ENCODE data around the gene HDAC9.

Gene HDAC9

GRCh38 chr7:18552943-18553604 lies 57.5 kb downstream of the HDAC9 start:
- in situ Hi-C loops (cut with MboI; ENCODE audit: low sequenced_read_pairs): no loop called here

- in situ Hi-C loops (cut with MboI; ENCODE audit: low sequenced_read_pairs): no loop called here
Measured at GRCh38 chr7:18553605-18554003, 58.1 kb downstream of the HDAC9 start.

GRCh38 chr7:18555120-18555519 lies 59.6 kb downstream of the HDAC9 start:
- in situ Hi-C loops (cut with MboI; ENCODE audit: low sequenced_read_pairs): no loop called here

DNA sequence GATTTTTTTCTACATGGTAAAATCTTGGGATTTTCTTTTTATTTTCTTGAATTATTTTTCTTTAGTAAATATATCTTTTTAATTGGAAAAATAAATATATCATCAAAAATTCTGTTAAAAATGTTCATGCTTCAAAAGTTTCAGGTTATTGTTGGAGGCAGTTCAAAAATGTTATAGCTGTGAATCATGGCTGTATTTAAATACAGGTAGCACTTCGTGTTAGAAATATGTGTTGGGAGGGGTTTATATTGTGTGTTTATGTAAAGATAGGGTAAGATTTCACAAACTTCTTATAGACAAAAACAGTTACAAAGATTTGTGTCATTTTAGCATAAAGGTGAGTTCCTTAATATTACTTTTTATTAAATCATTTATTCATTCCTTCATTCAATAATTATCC lies 60.4 kb downstream of the HDAC9 start:
- in situ Hi-C loops (cut with MboI; ENCODE audit: low sequenced_read_pairs): no loop called here

GRCh38 chr7:18558503-18558902 lies 63.0 kb downstream of the HDAC9 start:
- in situ Hi-C loops (cut with MboI; ENCODE audit: low sequenced_read_pairs): no loop called here

- in situ Hi-C loops (cut with MboI; ENCODE audit: low sequenced_read_pairs): no loop called here
Measured at GRCh38 chr7:18558910-18559309, 63.4 kb downstream of the HDAC9 start.

GRCh38 chr7:18559756-18560155 lies 64.2 kb downstream of the HDAC9 start:
- in situ Hi-C loops (cut with MboI; ENCODE audit: low sequenced_read_pairs): no loop called here

GRCh38 chr7:18564779-18565178 lies 69.2 kb downstream of the HDAC9 start:
- in situ Hi-C loops (cut with MboI; ENCODE audit: low sequenced_read_pairs): no loop called here

- in situ Hi-C loops (cut with MboI; ENCODE audit: low sequenced_read_pairs): no loop called here
Measured at GRCh38 chr7:18565337-18565736, 69.8 kb downstream of the HDAC9 start.

- in situ Hi-C loops (cut with MboI; ENCODE audit: low sequenced_read_pairs): no loop called here
Measured at GRCh38 chr7:18566205-18566604, 70.7 kb downstream of the HDAC9 start.

DNA sequence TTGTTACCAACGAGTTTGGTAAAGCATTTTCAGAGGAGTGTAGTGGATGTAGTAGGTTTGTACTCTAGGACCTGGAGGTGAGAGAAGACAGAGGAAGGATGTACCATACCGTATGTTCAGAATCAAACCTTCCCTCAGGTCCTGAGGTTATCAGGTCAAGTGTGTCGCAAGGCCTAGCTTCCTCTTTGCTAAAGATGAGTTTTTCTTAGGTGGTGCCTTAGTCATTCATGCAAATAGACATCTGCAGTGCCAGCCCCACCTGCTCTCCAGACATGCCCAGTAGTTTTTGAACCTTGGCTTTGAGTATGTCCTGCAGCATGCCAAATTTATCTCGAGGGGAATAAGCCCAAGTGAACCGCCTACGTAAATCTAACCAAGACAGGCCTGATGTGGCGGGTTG lies 71.3 kb downstream of the HDAC9 start:
- in situ Hi-C loops (cut with MboI; ENCODE audit: low sequenced_read_pairs): no loop called here

- in situ Hi-C loops (cut with MboI; ENCODE audit: low sequenced_read_pairs): no loop called here
Measured at GRCh38 chr7:18570441-18570840, 74.9 kb downstream of the HDAC9 start.

- in situ Hi-C loops (cut with MboI; ENCODE audit: low sequenced_read_pairs): no loop called here
Measured at GRCh38 chr7:18570890-18571478, 75.4 kb downstream of the HDAC9 start.

GRCh38 chr7:18572154-18572553 lies 76.6 kb downstream of the HDAC9 start:
- in situ Hi-C loops (cut with MboI; ENCODE audit: low sequenced_read_pairs): no loop called here

DNA sequence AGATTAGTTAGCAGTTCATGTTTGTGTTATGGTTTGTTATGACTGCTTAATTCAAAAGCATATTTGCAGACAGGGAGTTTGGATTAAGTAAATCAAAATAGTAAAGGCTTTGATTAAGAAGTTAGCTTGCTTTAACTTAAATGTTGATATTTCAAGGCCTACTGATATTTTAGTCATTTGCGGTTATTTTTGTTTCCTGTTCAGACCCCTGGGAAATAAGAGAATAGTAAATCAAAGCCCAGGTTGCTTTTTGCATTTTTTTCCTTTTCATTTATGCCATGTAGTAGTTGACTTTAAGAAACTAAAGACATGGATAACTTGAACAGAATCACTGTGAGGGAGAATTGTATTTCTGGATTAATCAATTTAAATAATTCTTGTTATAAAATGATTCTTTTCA lies 77.3 kb downstream of the HDAC9 start:
- in situ Hi-C loops (cut with MboI; ENCODE audit: low sequenced_read_pairs): no loop called here

DNA sequence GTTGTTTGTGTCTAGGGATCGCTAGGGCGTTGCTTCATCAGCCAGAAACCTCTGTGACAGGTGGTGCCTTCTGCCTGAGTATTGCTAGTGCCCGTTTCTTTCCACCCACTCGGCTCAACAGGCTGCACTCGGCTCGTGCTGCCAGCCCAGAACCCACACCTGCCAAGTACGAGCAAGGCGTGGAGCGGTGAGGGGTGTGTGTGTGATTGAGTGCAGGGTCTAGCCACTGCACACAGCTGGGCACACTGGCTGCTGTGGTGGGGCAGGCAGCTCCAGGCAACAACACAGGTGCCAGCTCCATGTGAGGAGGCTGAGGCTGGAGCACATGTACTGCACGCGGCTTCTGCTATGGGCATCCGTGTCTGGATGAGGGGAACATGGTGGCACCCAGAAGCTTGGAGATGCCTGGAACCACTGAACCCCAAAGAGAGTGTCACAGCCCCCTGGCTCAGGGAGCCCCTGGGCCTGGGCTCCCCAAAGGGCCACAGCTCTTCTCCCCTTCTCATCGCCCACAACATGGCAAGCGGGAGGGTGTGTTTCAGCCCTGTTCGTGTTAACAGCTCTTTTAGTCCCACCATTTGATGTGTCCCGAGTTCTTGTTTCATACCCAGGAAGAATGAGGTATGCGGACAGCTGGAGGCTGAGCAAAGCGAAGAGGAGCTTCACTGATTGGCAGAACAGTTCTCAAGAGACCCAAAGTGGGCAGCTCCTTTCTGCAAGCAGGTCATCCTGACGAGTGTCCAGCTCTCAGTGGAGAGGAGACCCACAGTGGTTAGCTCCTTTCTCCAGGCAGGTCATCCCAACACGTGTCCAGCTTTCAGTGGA lies 78.1 kb downstream of the HDAC9 start:
- in situ Hi-C loops (cut with MboI; ENCODE audit: low sequenced_read_pairs): no loop called here

- in situ Hi-C loops (cut with MboI; ENCODE audit: low sequenced_read_pairs): no loop called here
Measured at GRCh38 chr7:18574235-18574540, 78.6 kb downstream of the HDAC9 start.

DNA sequence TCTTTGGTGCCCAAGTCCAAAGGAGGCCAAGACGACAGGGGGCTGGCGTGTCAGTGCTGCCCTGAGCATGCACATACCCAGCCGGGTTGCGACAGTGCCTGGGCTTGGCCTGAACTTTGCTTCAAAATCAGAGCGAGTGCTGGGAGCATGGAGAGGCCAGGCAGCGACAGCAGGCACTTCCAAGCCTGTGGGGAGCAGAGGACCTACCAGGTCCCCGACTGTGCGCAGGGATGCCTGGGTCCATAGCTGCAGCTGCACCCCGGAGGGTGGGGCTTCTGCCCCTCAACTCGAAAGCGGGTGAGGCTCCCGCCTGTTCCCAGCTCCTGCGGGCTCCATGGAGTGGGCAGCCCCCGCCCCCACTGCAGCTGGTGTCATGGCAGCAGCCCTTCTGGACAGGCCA lies 79.1 kb downstream of the HDAC9 start:
- in situ Hi-C loops (cut with MboI; ENCODE audit: low sequenced_read_pairs): no loop called here

DNA sequence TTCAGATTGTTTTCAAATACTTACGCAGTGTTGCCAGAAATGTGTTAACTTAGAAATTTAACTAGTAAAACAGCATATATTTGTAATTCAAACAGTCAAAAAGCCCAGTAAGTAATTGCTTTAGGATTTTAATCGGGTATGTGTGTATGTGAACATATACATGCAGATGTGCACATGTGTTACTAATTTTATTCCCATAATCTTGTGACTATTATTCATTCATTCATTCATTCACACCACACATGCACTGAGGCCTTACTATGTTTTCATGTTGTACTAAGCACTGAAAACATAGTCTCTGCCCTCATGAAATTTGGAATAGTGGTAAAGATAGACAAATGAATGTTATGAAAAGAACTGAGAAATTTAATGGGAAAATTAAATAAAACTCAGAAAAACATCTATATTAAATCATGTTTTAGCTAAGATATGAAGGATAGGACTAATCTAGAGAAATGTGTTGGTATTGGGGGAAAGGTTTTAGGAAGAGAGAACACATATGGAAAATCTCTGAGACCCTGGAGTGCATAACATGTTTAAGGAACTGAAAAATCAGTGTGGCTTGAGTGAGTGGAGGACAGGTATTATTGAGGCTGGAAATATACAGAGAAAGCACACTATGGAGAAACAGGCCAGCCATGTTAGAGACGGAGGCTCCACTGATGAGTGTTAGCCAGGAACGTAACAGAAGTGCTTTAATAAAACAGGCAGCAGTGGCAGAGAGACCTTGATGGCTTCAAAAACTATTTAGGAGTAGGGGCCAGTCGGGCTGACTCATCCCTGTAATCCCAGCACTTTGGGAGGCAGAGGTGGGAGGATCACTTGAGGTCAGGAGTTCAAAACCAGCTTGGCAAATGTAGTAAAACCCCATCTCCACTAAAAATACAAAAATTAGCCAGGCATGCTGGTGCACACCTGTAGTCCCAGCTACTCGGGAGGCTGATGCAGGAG lies 80.3 kb downstream of the HDAC9 start:
- in situ Hi-C loops (cut with MboI; ENCODE audit: low sequenced_read_pairs): no loop called here

DNA sequence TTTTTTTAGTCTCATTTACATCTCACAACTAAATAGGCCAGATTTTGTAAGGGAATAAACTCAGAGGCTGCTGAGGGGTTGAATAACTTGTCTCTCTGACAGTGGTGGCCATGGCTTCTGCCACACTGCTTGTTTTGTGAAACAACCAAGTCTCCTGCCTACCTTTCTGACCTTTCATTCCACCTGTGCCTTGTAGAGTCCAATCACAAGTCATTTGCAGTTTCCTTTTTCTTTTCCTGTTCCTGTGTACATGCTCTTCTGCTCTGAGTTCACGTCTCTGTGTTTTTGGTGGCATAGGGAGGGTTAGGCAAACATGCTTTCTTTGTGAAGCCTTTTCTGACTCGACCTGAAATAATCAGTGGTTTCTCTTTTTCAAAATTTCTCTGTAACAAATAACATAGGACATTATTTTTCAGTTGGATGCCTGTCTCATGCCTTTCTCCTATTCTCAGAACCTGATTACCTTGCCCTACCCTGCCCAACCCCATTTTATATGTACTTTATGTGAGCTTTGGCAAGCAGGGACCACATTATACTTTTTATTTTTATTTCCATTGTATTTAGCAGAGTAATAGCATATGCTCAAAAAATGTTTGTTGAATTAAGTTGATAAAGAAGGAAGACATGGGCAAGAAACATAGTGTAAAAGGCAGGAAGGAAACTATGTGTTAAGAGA lies 81.7 kb downstream of the HDAC9 start:
- in situ Hi-C loops (cut with MboI; ENCODE audit: low sequenced_read_pairs): no loop called here

DNA sequence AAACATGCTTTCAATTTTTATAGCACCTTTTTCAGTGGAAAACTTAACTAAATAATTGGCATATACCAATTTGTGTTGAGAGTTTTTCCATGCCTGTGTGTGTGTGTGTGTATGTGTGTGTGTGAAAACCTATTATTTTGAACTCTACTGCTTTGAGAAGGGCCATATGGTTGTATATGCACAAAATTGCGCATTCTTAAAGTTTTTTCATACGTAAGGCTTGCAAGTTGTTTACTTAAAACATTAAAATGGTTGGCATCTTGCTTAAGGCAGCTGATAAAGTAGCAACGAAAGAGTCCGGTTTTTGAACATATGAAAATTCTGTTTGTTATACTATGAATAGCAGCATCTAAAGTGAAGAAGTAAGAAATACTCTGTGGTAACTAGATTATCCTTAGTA lies 84.1 kb downstream of the HDAC9 start:
- in situ Hi-C loops (cut with MboI; ENCODE audit: low sequenced_read_pairs): no loop called here
